Posterior cingulate gyrus (tissue), 11 donors: ENCODE data around the gene LNPEP.

ENCODE experiments used
- DNase-seq, 10 donors: peaks; one replicate each; pipeline versions ENCODE4 v3.0.0 to v3.0.0-alpha.2; 2020 to 2021; ENCODE audit warnings: mixed read lengths in 3 of 10
- intact Hi-C: fragments of 100-400 bp; cut with DNase I; formaldehyde crosslinking; loops from one replicate; pipeline ENCODE4 v1.15.1; 2023

Gene LNPEP

GRCh38 chr5:96991708-96992107, 55.8 kb downstream of the LNPEP start:
- intact Hi-C loops, result no loop called here
- DNase-seq, result no peak

- DNase-seq, result no peak
- intact Hi-C loops, result no loop called here
These were observed 57.9 kb downstream of the LNPEP start for GRCh38 chr5:96993760-96994159.

- intact Hi-C loops, result no loop called here
These were observed 58.6 kb downstream of the LNPEP start for GRCh38 chr5:96994493-96994892.

GRCh38 chr5:96995419-96995818, 59.5 kb downstream of the LNPEP start:
- intact Hi-C loops, result loop anchor here (5.0 kb wide), 2 partner anchors 147 to 167 kb away; partner anchors contain the start of gene LIX1
- no peak for DNase-seq

More at GRCh38 chr5:96994493-96994892, 58.6 kb downstream of the LNPEP start:
- no peak for DNase-seq

- no peak for DNase-seq
- intact Hi-C loops, result loop anchor here (5.0 kb wide), 2 partner anchors 145 to 165 kb away; partner anchors contain the start of gene LIX1
These were observed 61.5 kb downstream of the LNPEP start for GRCh38 chr5:96997265-96997859.

GRCh38 chr5:96999856-97000255, 64.0 kb downstream of the LNPEP start:
- no peak for DNase-seq
- intact Hi-C loops, result loop anchor here (5.0 kb wide), 2 partner anchors 142 to 162 kb away; partner anchors contain the start of gene LIX1

GRCh38 chr5:97000391-97000790, 64.5 kb downstream of the LNPEP start:
- intact Hi-C loops, result no loop called here

GRCh38 chr5:97002983-97003382, 67.1 kb downstream of the LNPEP start:
- intact Hi-C loops, result no loop called here
- no peak for DNase-seq

More at GRCh38 chr5:97000391-97000790, 64.5 kb downstream of the LNPEP start:
- DNase-seq, result no peak

GRCh38 chr5:97004423-97005060, 68.7 kb downstream of the LNPEP start:
- DNase-seq, result no peak
- intact Hi-C loops, result no loop called here

- no peak for DNase-seq
- intact Hi-C loops, result no loop called here
These were observed 70.7 kb downstream of the LNPEP start for GRCh38 chr5:97006454-97007060.

GRCh38 chr5:97009212-97009898, 73.5 kb downstream of the LNPEP start:
- intact Hi-C loops, result no loop called here

GRCh38 chr5:97009921-97010320, 74.0 kb downstream of the LNPEP start:
- DNase-seq, result no peak
- intact Hi-C loops, result no loop called here

More at GRCh38 chr5:97009212-97009898, 73.5 kb downstream of the LNPEP start:
- no peak for DNase-seq

- intact Hi-C loops, result no loop called here
- no peak for DNase-seq
These were observed 74.7 kb downstream of the LNPEP start for GRCh38 chr5:97010606-97011005.

- DNase-seq, result no peak
- intact Hi-C loops, result no loop called here
These were observed 75.7 kb downstream of the LNPEP start for GRCh38 chr5:97011567-97011966.

- intact Hi-C loops, result no loop called here
- no peak for DNase-seq
These were observed 83.7 kb downstream of the LNPEP start for GRCh38 chr5:97019435-97020117.

- intact Hi-C loops, result no loop called here
These were observed 85.5 kb downstream of the LNPEP start for GRCh38 chr5:97021416-97021815.

GRCh38 chr5:97022898-97023297, 87.0 kb downstream of the LNPEP start:
- intact Hi-C loops, result no loop called here
- DNase-seq, result no peak

More at GRCh38 chr5:97021416-97021815, 85.5 kb downstream of the LNPEP start:
- DNase-seq, result no peak

- no peak for DNase-seq
- intact Hi-C loops, result no loop called here
These were observed 90.8 kb downstream of the LNPEP start for GRCh38 chr5:97026721-97027120.

- intact Hi-C loops, result no loop called here
- no peak for DNase-seq
These were observed 101.9 kb downstream of the LNPEP start for GRCh38 chr5:97037819-97038218.

GRCh38 chr5:97041239-97041638, 105.4 kb downstream of the LNPEP start:
- intact Hi-C loops, result no loop called here
- DNase-seq, result no peak

GRCh38 chr5:97042996-97043395, 107.1 kb downstream of the LNPEP start:
- intact Hi-C loops, result no loop called here

More at GRCh38 chr5:97042996-97043395, 107.1 kb downstream of the LNPEP start:
- no peak for DNase-seq
